Muscle layer of duodenum (tissue), 2 donors: ENCODE results near the gene COLQ.

Experiments
- H3K27ac ChIP-seq: one replicate; pipeline ENCODE4 v1.7.0; 2013; ENCODE audit warnings: mild to moderate bottlenecking, low read length
- H3K27me3 ChIP-seq: one replicate; pipeline ENCODE4 v1.7.0; 2013; ENCODE audit warnings: low read depth, mild to moderate bottlenecking, control low read depth, low read length
- H3K36me3 ChIP-seq, 2 donors: one replicate each; pipeline ENCODE4 v1.7.0; 2013; ENCODE audit warnings: low read length in 2 of 2, control low read depth in 1 of 2, mild to moderate bottlenecking in 1 of 2; ENCODE audit not compliant: insufficient read depth in 2 of 2, control insufficient read depth in 1 of 2
- H3K4me1 ChIP-seq, 2 donors: one replicate each; pipeline ENCODE4 v1.7.0; 2013; ENCODE audit warnings: low read length in 2 of 2, mild to moderate bottlenecking in 2 of 2, control low read depth in 1 of 2, moderate library complexity in 1 of 2; ENCODE audit not compliant: insufficient read depth in 2 of 2, control insufficient read depth in 1 of 2
- H3K4me3 ChIP-seq, 2 donors: one replicate each; pipeline ENCODE4 v1.7.0; 2013; ENCODE audit warnings: low read length in 2 of 2, low read depth in 1 of 2, mild to moderate bottlenecking in 1 of 2
- H3K9me3 ChIP-seq, 2 donors: one replicate each; pipeline ENCODE4 v1.7.0; 2013; ENCODE audit warnings: low read length in 2 of 2, control low read depth in 1 of 2, mild to moderate bottlenecking in 1 of 2; ENCODE audit not compliant: control insufficient read depth in 1 of 2
- donor health status: healthy.

Gene COLQ

DNA sequence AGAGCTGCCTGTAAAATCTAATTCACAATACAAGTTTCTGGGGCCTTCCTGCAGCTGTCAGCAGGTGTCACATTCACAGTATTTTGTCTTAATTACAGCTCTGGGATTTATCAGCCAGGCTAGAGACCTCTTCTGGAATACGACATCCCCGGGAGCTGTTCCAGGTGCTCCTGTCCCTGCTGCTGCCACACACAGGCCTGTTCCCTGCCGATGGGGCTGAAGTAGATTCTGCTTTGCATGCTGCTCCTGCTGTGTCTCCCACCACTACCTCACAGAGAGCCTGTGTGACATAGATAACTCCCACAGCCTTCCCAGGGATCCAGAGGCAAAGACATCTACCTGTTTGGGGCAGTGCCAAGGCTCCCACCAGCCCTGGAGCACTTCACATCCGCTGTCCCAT, 20.4 kb downstream of the COLQ start:
- Histone ChIP-seq H3K4me1 (peaks cover 0 to 18% of the 10 kb centered on the region in 2 donors), H3K36me3 (no peaks in the 10 kb centered on the region), H3K27me3 (no peaks in the 10 kb centered on the region), H3K4me3 (no peak overlapping the region), H3K27ac (no peak overlapping the region), H3K9me3 (no peaks in the 10 kb centered on the region)

DNA sequence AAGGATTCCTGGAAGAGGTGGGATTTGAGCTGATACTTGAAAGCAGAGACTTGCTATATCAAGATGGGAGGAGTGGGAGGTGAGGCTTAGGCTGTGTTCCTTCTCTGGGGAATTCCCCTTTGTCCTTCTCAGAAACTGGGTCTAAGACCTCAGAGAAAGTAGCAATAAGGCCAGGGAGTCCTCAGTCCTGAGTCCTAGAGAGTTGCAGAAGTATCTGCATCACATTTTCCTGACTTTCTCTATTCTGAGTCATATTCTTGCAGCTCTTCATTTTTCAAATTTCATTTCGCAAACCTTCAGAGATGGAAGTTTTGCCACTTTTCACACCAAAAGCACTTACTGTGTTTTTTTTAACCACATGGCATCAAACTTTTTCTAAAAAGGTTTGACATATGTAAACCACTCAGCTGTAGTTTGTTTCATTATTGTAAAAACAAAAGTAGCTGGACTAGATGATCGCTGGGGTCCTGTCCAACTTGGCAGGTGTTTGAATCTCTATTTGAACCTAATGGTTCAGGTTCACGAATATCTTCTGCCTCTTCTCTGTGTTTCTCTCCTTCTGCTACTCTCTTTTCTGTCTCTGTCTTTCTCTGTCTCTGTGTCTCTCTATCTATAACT, 21.3 kb downstream of the COLQ start:
- Histone ChIP-seq H3K27ac (no peak overlapping the region), H3K36me3 (no peaks in the 10 kb centered on the region), H3K27me3 (no peaks in the 10 kb centered on the region), H3K4me1 (peaks cover 0 to 23% of the 10 kb centered on the region in 2 donors), H3K4me3 (no peak overlapping the region), H3K9me3 (no peaks in the 10 kb centered on the region)

DNA sequence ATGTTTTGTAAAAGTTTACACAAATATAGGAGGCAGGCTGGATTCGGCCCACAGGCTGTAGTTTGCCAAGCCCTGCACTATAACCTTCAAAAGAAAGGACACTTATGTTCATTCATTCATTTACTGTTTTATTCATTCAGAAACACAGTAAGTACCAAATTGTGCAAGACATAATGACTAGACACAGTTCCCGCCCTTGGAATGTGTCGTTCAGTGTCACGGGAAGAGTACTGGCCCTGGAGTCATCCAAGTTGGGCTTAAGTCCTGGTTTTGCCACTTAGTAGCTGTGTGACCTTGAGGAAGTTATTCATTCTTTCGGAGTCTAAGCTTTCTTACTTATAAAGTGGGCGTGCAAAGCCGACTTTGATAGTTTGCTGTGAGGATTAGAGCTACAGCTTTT, 22.0 kb downstream of the COLQ start:
- no peaks in the 10 kb centered on the region for H3K36me3 ChIP-seq
- H3K4me3 ChIP-seq, result no peak overlapping the region
- H3K9me3 ChIP-seq, result no peaks in the 10 kb centered on the region
- H3K27ac ChIP-seq, result no peak overlapping the region
- no peaks in the 10 kb centered on the region for H3K27me3 ChIP-seq
- peaks cover 0 to 23% of the 10 kb centered on the region in 2 donors for H3K4me1 ChIP-seq

DNA sequence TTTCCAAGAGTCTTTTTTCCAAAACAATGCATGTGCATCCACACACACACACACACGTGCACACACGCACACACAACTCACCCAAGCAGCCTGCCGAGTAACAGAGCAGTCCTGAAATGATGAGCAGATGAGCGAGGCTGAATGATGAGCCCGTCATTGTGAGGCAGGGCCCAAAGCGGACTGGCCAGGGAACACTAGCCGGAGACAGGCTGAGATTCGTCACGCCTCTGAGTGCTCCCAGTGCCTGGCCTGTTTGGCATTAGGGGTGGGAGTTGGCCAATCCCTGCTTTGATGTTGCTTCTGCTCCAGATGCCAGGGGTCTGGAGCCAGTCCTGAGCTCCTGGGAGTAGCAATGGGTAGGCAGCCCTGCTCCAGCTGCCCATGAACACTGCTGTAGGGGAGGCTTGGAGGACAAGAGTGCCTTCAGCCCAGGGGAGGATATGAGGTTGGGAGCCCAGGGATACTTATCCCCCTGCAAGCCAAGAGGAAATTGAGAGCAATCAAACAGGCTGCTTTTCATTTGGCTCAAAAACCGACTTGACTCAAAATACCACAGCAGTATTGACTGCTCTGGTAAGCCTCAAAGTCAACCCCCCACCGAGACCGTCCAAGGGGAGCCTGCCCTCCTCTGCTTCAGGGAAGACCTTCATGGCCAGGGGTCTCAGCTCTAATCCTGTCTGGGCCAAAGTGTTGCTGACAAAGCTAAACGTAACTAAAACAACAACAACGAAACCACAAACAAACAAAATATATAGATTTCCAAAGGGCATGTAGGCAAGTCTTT, 22.9 kb downstream of the COLQ start:
- Histone ChIP-seq H3K4me3 (no peak overlapping the region), H3K36me3 (no peaks in the 10 kb centered on the region), H3K27me3 (no peaks in the 10 kb centered on the region), H3K27ac (no peak overlapping the region), H3K9me3 (no peaks in the 10 kb centered on the region), H3K4me1 (peaks cover 0 to 23% of the 10 kb centered on the region in 2 donors)

DNA sequence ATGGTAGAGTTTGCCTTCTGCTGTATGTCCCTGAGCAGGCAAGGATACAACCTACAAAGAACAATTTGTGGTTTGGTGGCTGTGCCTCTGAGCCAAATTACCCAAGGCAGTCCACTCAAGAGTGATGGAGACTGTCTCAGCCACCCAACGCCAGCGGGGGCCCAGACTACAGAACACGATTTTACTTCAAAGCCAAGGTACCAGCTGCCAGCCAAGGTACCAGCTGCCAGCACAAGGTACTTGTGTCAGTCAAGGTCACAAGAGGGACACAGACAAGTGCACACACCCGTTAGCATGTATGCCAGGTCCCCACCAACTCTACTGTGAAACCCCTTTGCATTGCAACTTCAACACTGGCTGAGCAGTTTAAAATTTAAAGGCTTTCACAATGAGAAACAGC, 23.5 kb downstream of the COLQ start:
- H3K36me3 ChIP-seq, result no peaks in the 10 kb centered on the region
- no peaks in the 10 kb centered on the region for H3K27me3 ChIP-seq
- peaks cover 0 to 23% of the 10 kb centered on the region in 2 donors for H3K4me1 ChIP-seq
- no peaks in the 10 kb centered on the region for H3K9me3 ChIP-seq
- no peak overlapping the region for H3K4me3 ChIP-seq
- H3K27ac ChIP-seq, result no peak overlapping the region

DNA sequence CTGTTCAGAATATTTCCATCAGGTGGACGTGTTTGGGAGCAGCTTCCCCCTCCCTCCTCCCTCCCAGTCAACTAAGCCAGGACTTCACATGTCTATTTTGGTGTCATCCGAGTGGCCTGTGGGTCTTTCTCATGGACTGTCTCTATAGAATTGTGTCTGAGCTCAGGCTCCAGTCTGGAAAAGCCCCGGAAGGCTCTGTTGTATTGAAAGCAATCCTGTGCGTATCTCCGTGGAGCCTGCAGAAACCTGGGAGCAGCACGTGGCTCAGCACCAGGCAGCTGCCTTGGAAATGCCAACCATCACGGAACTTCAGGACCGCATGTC, 25.2 kb downstream of the COLQ start:
- H3K36me3 ChIP-seq, result no peaks in the 10 kb centered on the region
- H3K27ac ChIP-seq, result no peak overlapping the region
- H3K9me3 ChIP-seq, result no peaks in the 10 kb centered on the region
- peaks cover 0 to 23% of the 10 kb centered on the region in 2 donors for H3K4me1 ChIP-seq
- no peak overlapping the region for H3K4me3 ChIP-seq
- no peaks in the 10 kb centered on the region for H3K27me3 ChIP-seq

DNA sequence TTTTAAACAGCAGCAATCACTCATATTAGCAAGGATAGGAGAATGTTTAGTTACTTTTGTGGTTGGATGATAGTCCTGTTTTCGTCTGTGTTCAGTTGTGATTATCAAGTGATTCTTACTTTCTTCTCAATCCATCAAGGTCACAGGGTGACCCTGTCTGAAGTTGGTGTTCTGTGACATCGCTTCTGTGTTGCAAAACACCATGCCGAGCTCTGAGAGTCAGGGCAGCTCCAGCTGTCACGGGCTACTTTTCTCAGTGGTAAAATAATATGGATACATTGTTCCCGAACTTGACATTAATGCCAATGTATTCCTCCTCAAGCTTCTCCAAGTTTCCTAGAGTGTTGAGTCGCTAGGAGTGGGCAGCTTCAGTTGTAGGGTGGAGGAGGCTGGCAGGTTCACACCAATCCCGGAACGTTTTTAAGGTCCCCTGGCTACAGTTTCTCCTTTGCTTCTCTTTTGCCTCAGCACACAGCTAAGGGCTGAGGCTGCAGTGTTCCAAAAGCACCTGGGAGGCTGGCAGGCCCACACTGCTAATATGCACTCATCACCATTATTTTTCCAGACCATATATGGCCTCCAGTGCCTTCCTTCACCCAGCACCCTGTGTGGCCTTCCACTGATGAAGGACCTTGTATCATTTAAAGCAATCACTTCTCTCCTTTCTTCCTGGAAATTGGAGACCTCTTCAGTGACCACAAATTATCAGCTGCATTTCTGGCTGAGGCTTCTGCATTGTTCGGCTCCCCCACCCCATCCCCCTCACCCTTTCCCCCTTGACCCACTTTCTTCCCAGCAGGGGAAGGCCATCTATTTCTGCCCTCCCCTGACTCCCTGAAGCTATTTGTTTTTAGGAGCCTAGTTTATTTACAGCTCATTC, 25.8 kb downstream of the COLQ start:
- no peaks in the 10 kb centered on the region for H3K36me3 ChIP-seq
- no peak overlapping the region for H3K4me3 ChIP-seq
- H3K4me1 ChIP-seq, result peaks cover 0 to 23% of the 10 kb centered on the region in 2 donors
- H3K9me3 ChIP-seq, result no peaks in the 10 kb centered on the region
- H3K27me3 ChIP-seq, result no peaks in the 10 kb centered on the region
- no peak overlapping the region for H3K27ac ChIP-seq

DNA sequence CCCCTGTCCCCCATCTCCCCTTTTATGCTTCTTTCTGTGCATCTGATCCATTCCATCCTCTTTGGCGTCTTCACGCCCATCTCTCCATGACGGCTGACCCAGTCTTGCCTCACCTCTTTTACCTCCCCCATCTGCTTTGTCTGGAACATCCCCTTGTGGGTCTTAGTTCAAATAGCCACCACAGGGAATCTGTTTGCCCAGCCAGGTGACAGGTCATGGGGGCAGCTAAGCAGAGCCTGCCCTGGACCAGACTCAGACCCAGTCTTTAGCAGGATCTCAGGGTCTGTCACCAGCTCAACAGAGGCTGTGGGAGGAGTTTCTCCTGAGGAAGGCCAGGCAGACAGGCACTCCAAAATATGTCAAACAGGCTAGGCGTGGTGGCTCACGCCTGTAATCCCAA, 28.1 kb downstream of the COLQ start:
- peaks cover 0 to 16% of the 10 kb centered on the region in 2 donors for H3K4me1 ChIP-seq
- no peak overlapping the region for H3K27ac ChIP-seq
- no peaks in the 10 kb centered on the region for H3K27me3 ChIP-seq
- H3K4me3 ChIP-seq, result no peak overlapping the region
- H3K36me3 ChIP-seq, result no peaks in the 10 kb centered on the region
- no peaks in the 10 kb centered on the region for H3K9me3 ChIP-seq

DNA sequence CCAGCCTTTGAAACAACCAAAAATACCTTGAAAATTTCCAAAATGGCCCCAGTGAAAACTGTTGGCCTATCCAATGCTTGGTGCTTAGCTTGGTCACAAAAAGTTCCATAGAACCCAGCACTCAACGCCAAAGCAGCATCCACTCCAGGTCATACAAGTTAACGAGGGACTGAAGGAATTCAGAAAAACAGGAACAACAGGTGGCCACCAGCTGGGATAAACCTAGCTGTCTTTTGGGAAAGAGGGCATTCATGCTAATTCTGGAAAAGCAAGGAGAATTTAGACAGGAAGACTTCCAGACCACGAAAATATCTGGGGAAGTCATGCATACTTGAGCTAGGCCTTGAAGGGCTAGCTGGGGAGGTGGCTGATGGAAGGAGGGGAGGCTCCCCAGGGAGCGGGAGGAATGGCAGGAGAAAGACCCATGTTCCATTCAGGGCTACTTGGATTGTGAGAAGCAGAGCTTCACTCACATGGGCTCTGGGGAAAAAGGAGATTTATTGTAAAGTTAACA, 28.6 kb downstream of the COLQ start:
- Histone ChIP-seq H3K27ac (no peak overlapping the region), H3K27me3 (no peaks in the 10 kb centered on the region), H3K4me3 (no peak overlapping the region), H3K36me3 (peaks cover 0 to 4% of the 10 kb centered on the region in 2 donors), H3K4me1 (peaks cover 0 to 11% of the 10 kb centered on the region in 2 donors), H3K9me3 (no peaks in the 10 kb centered on the region)

DNA sequence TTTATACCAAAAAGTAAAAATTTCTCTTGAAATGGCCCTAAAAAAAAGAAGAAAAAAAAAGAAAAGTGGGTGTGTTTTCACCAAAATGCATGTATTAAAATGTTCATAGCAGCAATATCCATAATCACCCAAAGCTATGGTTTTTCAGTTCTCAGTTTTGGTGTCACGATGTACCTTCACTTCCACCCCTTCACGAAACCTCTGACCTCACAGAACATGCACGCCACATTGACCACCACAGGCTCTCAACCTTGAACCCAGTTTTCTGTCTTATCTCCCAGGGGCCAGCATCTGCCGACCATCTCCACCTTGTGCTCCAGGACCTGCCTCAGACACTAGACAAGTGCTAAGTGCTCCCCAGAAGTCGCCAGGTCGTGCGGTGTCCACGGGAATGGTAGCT, 30.4 kb downstream of the COLQ start:
- H3K9me3 ChIP-seq, result no peaks in the 10 kb centered on the region
- no peak overlapping the region for H3K4me3 ChIP-seq
- peaks cover 4 to 13% of the 10 kb centered on the region in 2 donors for H3K36me3 ChIP-seq
- no peaks in the 10 kb centered on the region for H3K27me3 ChIP-seq
- H3K4me1 ChIP-seq, result peaks cover 0 to 5% of the 10 kb centered on the region in 2 donors
- H3K27ac ChIP-seq, result no peak overlapping the region

DNA sequence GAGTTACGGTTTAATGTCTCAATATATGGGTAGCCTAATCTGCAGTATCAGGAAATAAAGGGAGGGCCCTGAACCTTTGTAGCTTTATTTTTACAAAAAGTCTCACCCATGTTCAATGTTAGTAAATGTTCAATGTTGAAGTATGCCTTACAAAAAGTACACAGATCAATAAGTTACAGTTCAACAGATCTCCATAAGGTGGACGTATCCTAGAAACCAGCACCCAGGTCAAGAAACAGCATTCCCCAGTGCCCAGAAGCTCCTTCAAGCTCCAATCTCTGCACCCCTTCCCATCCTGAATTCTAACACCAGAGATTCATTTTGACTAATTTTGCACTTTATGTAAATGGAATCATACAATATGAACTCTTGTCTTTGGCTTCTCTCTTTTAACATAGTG, 31.3 kb downstream of the COLQ start:
- no peaks in the 10 kb centered on the region for H3K4me1 ChIP-seq
- no peaks in the 10 kb centered on the region for H3K9me3 ChIP-seq
- no peak overlapping the region for H3K4me3 ChIP-seq
- H3K27ac ChIP-seq, result no peak overlapping the region
- H3K27me3 ChIP-seq, result no peaks in the 10 kb centered on the region
- peaks cover 4 to 15% of the 10 kb centered on the region in 2 donors for H3K36me3 ChIP-seq
